Thyroid gland (tissue), 4 donors: ENCODE results near the gene INPP1. TPM values are rescaled to one million over a fixed set of nuclear protein-coding genes. Genes with fewer than 3 reads are reported as not detected.
A peak's percentile ranks its signal among the peaks of the same experiment; 100 is the strongest.

Experiments
- DNase-seq, 2 donors: peaks; one replicate each; pipeline ENCODE4 v3.0.0-alpha.2; 2019
- H3K27ac ChIP-seq, 3 donors: fragments of 200-600 bp; sonication (generic); 1 replicate in 2 of 3; 2 replicates in 1 of 3; pipeline ENCODE4 v1.5.1; 2016 to 2019; ENCODE audit warnings: mild to moderate bottlenecking in 1 of 3, moderate library complexity in 1 of 3
- H3K27me3 ChIP-seq: fragments of 200-600 bp; sonication (generic); one replicate; pipeline ENCODE4 v1.5.1; 2019
- H3K36me3 ChIP-seq, 2 donors: fragments of 200-600 bp; sonication (generic); one replicate each; pipeline ENCODE4 v1.5.1; 2016 to 2019
- H3K4me1 ChIP-seq, 2 donors: fragments of 200-600 bp; sonication (generic); one replicate each; pipeline ENCODE4 v1.5.1; 2017 to 2019
- H3K4me3 ChIP-seq, 3 donors: fragments of 200-600 bp; sonication (generic); replicated peaks in 1 of 3; 1 replicate in 2 of 3; 2 replicates in 1 of 3; pipeline ENCODE4 v1.5.1; 2016; ENCODE audit warnings: mild to moderate bottlenecking in 1 of 3
- H3K9me3 ChIP-seq: fragments of 200-600 bp; sonication (generic); one replicate; pipeline ENCODE4 v1.5.1; 2017
- CTCF ChIP-seq, 6 experiments: fragments of 200-600 bp in 3 of 6; fragments of 450-650 bp in 3 of 6; sonication (generic) in 3 of 6; IDR thresholded peaks; one replicate each; pipeline ENCODE4 v1.5.1; 2016 to 2019; ENCODE audit warnings: antibody characterized with exemption in 6 of 6, mild to moderate bottlenecking in 2 of 6, inconsistent platforms in 1 of 6, moderate library complexity in 1 of 6
- POLR2A ChIP-seq, 2 donors: fragments of 450-650 bp; IDR thresholded peaks; one replicate each; pipeline ENCODE4 v1.6.1; 2017; ENCODE audit warnings: antibody characterized with exemption in 2 of 2, mild to moderate bottlenecking in 2 of 2, moderate library complexity in 1 of 2
- WGBS, 2 donors: methylation state at CpG; one replicate each; pipeline ENCODE4 v1.1.5; 2017; 5-methylcytosine and 5-hydroxymethylcytosine counted together
- intact Hi-C: fragments of 100-400 bp; cut with DNase I; formaldehyde crosslinking; loops from one replicate; pipeline ENCODE4 v1.15.1; 2023
- total RNA-seq, 4 donors: library from RNA; depleted of rRNA; stranded (reverse); fragments of >200 nt; gene quantifications; one replicate each; pipeline ENCODE4 v1.2.3, GENCODE V29; 2016

INPP1 gene
- total RNA-seq, 4 donors from 2014 or later = 15.6 to 45.3 (median 21.2) TPM

- 94 to 95% methylated on average over 4 of the region's 4 CpGs for WGBS, 2 donors
- TF ChIP-seq POLR2A (IDR thresholded peaks at IDR 0.05) (no peak), CTCF (IDR thresholded peaks at IDR 0.05) (no peak)
- Histone ChIP-seq H3K4me1 (peaks cover 11 to 21% of the 10 kb centered on the region in 2 donors), H3K36me3 (no peaks in the 10 kb centered on the region), H3K4me3 (no peak overlapping the region), H3K27me3 (no peaks in the 10 kb centered on the region), H3K27ac (peak overlapping the region in 2 of 3 donors; percentile 93 to 100), H3K9me3 (no peaks in the 10 kb centered on the region)
- no peak for DNase-seq
- intact Hi-C loops = no loop called here
Observed at GRCh38 chr2:190320696-190321095, 22.7 kb upstream of the INPP1 start.

- H3K4me3 ChIP-seq = no peak overlapping the region
- no peaks in the 10 kb centered on the region for H3K9me3 ChIP-seq
- H3K27me3 ChIP-seq = no peaks in the 10 kb centered on the region
- DNase-seq = no peak
- TF ChIP-seq CTCF (IDR thresholded peaks at IDR 0.05) = no peak
- TF ChIP-seq POLR2A (IDR thresholded peaks at IDR 0.05) = no peak
- peaks cover 3 to 12% of the 10 kb centered on the region in 2 donors for H3K4me1 ChIP-seq
- intact Hi-C loops = no loop called here
- no peak overlapping the region for H3K27ac ChIP-seq
- H3K36me3 ChIP-seq = no peaks in the 10 kb centered on the region
Observed at GRCh38 chr2:190323406-190323805, 20.0 kb upstream of the INPP1 start.

- Histone ChIP-seq H3K27ac (no peak overlapping the region), H3K27me3 (no peaks in the 10 kb centered on the region), H3K4me3 (no peak overlapping the region), H3K4me1 (peaks cover 0 to 6% of the 10 kb centered on the region in 2 donors), H3K36me3 (no peaks in the 10 kb centered on the region), H3K9me3 (no peaks in the 10 kb centered on the region)
- intact Hi-C loops = no loop called here
- TF ChIP-seq CTCF (IDR thresholded peaks at IDR 0.05) (no peak), POLR2A (IDR thresholded peaks at IDR 0.05) (no peak)
- DNase-seq = peak; percentile 31 to 53
- WGBS, 2 donors = 30 to 34% methylated on average over 2 of the region's 2 CpGs
Observed at GRCh38 chr2:190325588-190325987, 17.8 kb upstream of the INPP1 start.

- intact Hi-C loops = no loop called here
- TF ChIP-seq POLR2A (IDR thresholded peaks at IDR 0.05) = no peak
- TF ChIP-seq CTCF (IDR thresholded peaks at IDR 0.05) = no peak
- no peaks in the 10 kb centered on the region for H3K27me3 ChIP-seq
- peaks cover 0 to 6% of the 10 kb centered on the region in 2 donors for H3K4me1 ChIP-seq
- H3K27ac ChIP-seq = no peak overlapping the region
- H3K4me3 ChIP-seq = no peak overlapping the region
- DNase-seq = no peak
- 84 to 85% methylated on average over 4 of the region's 4 CpGs for WGBS, 2 donors
- H3K36me3 ChIP-seq = no peaks in the 10 kb centered on the region
- H3K9me3 ChIP-seq = no peaks in the 10 kb centered on the region
Observed at GRCh38 chr2:190327867-190328572, 15.4 kb upstream of the INPP1 start.

- Histone ChIP-seq H3K27ac (no peak overlapping the region), H3K9me3 (no peaks in the 10 kb centered on the region), H3K4me1 (peaks cover 0 to 6% of the 10 kb centered on the region in 2 donors), H3K27me3 (no peaks in the 10 kb centered on the region), H3K36me3 (no peaks in the 10 kb centered on the region), H3K4me3 (no peak overlapping the region)
- WGBS, 2 donors = 93 to 94% methylated on average over 3 of the region's 3 CpGs
- no peak for TF ChIP-seq CTCF (IDR thresholded peaks at IDR 0.05)
- no peak for TF ChIP-seq POLR2A (IDR thresholded peaks at IDR 0.05)
- intact Hi-C loops = no loop called here
- no peak for DNase-seq
Observed at GRCh38 chr2:190328573-190329147, 14.7 kb upstream of the INPP1 start.
